ENCODE results near the gene FGFR4. TPM values are rescaled to one million over a fixed set of nuclear protein-coding genes. Genes with fewer than 3 reads are reported as not detected.

FGFR4 gene
- total RNA-seq, 1 donor from 2014 or later = 109 TPM

DNA sequence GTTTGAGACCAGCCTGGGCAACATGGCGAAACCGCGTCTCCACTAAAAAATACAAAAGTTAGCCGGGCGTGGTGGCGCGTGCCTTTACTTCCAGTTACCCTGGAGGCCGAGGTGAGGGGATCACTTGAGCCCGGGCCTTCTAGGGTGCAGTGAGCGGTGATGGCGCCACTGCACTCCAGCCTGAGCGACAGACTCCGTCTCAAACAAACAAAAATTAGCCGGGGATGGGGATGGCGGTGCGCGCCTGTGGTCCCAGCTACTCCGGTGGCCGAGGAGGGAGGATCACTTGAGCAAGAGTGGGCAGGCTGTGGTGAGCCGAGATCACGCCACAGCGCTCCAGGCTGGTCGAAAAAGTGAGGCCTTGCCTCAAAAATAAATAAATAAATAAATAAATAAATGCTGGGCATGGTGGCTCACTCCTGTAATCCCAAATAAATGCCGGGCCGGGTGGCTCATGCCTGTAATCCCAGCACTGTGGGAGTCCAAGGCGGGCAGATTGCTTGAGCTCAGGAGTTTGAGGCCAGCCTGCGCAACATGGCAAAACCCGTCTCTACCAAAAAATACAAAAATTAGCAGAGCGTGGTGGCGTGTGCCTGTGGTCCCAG, 30.8 kb downstream of the FGFR4 start:
- ATAC-seq = no peak
- intact Hi-C loops (cut with DNase I) = no loop called here
- Histone ChIP-seq H3K4me3 (no peak overlapping the region), H3K36me3 (no peaks in the 10 kb centered on the region), H3K27me3 (no peaks in the 10 kb centered on the region), H3K27ac (peak overlapping the region; percentile 66), H3K4me1 (peaks cover 19% of the 10 kb centered on the region), H3K9me3 (no peaks in the 10 kb centered on the region)
- DNase-seq = no peak
- TF ChIP-seq CTCF (IDR thresholded peaks at IDR 0.05) = no peak

- no peak overlapping the region for H3K4me3 ChIP-seq
- intact Hi-C loops (cut with DNase I) = no loop called here
- H3K9me3 ChIP-seq = no peaks in the 10 kb centered on the region
- no peak for ATAC-seq
- H3K27me3 ChIP-seq = no peaks in the 10 kb centered on the region
- no peak for TF ChIP-seq CTCF (IDR thresholded peaks at IDR 0.05)
- H3K27ac ChIP-seq = no peak overlapping the region
- no peaks in the 10 kb centered on the region for H3K4me1 ChIP-seq
- no peak for DNase-seq
- no peaks in the 10 kb centered on the region for H3K36me3 ChIP-seq
Observed at GRCh38 chr5:177122566-177122965, 35.9 kb downstream of the FGFR4 start.

DNA sequence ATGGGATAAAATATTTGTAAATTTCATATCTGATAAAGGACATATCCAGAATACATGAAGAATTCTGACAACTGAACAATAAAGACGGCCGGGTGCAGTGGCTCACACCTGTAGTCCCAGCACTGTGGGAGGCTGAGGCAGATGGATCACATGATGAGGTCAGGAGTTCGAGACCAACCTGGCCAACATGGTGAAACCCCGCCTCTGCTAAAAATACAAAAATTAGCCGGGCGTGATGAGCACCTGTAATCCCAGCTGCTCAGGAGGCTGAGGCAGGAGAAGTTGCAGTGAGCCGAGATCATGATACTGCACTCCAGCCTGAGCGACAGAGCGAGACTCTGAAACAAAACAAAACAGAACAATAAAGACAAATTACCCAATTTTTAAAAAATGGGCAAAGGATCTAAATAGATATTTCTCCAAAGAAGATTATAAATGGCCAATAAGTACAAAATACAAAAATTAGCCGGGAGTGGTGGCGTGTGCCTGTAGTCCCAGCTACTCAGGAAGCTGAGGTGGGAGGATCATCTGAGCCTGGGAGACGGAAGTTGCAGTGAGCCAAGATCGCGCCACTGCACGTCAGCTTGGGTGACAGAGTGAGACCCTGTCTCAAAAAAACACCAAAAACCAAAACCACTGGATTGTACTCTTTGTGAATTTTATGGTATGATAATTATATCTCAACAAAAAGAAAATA, 37.2 kb downstream of the FGFR4 start:
- H3K4me1 ChIP-seq = no peaks in the 10 kb centered on the region
- no peaks in the 10 kb centered on the region for H3K9me3 ChIP-seq
- H3K27me3 ChIP-seq = no peaks in the 10 kb centered on the region
- DNase-seq (no peak), ATAC-seq (no peak)
- intact Hi-C loops (cut with DNase I) = no loop called here
- no peak overlapping the region for H3K27ac ChIP-seq
- no peak overlapping the region for H3K4me3 ChIP-seq
- no peak for TF ChIP-seq CTCF (IDR thresholded peaks at IDR 0.05)
- H3K36me3 ChIP-seq = no peaks in the 10 kb centered on the region

DNA sequence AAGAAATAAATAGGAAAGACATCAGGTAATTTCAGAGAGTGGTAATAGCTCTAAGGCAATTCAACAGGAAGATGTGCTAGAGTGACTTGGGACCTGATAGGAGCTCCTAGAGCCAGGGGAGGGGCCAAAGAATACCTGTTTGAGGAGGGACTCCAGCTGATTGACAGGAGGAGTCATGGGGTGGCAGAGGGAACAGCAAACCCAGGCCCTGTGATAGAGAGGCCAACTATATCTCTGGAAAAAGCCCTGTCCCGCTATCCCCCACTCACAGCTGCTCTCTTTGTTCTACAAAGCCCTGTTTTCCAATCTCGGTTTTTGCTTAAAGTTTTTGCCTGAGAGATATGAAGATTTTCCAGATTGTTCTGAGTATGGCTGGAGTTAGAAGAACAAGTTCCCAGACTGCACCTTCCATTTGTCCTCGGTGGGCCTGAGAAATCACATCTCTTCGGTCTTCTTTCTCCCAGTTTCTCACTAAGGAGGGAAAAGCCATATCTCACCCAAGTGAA, 37.8 kb downstream of the FGFR4 start:
- Histone ChIP-seq H3K9me3 (no peaks in the 10 kb centered on the region), H3K27ac (no peak overlapping the region), H3K27me3 (no peaks in the 10 kb centered on the region), H3K36me3 (no peaks in the 10 kb centered on the region), H3K4me1 (no peaks in the 10 kb centered on the region), H3K4me3 (no peak overlapping the region)
- DNase-seq = no peak
- no peak for TF ChIP-seq CTCF (IDR thresholded peaks at IDR 0.05)
- no peak for ATAC-seq
- intact Hi-C loops (cut with DNase I) = no loop called here

DNA sequence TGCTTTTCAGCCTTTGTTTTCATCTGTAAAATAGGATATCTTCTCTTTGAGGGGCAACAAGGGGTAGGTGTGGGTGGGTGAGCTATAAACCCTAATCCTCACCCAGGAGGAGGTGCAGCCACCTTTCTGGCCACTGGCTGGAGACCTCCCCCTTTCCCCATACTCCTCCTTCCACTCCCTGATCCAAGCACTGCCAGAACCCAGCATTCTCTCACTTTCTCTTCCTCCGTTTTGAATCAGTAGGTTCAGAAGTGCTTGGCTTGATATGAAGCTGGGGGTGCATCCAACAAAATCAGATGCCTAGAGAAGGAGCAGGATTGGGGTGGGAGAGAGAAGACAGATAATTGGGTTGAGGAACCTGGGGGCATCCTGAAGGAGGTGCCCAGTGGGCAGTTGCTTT, 40.1 kb downstream of the FGFR4 start:
- Histone ChIP-seq H3K9me3 (no peaks in the 10 kb centered on the region), H3K27me3 (no peaks in the 10 kb centered on the region), H3K36me3 (no peaks in the 10 kb centered on the region), H3K4me3 (no peak overlapping the region), H3K4me1 (no peaks in the 10 kb centered on the region), H3K27ac (no peak overlapping the region)
- TF ChIP-seq CTCF (IDR thresholded peaks at IDR 0.05) = no peak
- intact Hi-C loops (cut with DNase I) = no loop called here
- DNase-seq (no peak), ATAC-seq (no peak)
